ENCODE measurements around the gene ZEB1. TPM values are rescaled to one million over a fixed set of nuclear protein-coding genes. Genes with fewer than 3 reads are reported as not detected.
"Not testable (repeated sequence)": the region's sequence is repeated elsewhere in the genome, so short reads cannot be mapped to it uniquely, and the experiment has no call there.

ZEB1 gene
- total and polyA plus RNA-seq, 9 donors = 11.0 to 48.4 (median 40.2) TPM

DNA sequence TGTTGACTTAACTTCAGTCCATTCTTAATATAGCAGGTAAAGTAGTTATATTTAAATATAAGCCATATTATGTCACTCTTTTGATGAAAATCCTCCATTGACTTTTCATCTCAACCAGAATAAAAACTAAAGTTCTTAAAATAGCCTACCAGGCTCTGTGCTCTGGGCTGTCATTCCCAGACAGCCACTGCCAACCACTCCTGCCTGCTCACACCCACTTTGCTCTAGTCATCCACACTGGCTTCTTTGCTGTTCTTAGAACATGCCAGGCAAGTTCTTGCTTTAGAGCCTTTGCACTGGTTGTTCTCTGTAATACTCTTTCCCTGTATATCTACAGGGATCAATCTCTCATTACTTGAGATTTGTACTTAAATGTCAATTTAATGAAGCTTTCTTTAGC lies 80.6 kb downstream of the ZEB1 start:
- no peak overlapping the region for H3K27ac ChIP-seq
- DNase-seq = no peak
- TF ChIP-seq POLR2A (IDR thresholded peaks at IDR 0.05) (no peak), CTCF (IDR thresholded peaks at IDR 0.05) (no peak), EP300 (IDR thresholded peaks at IDR 0.05) (no peak)
- no peaks in the 10 kb centered on the region for H3K36me3 ChIP-seq
- H3K4me3 ChIP-seq = no peak overlapping the region
- intact Hi-C loops (cut with DNase I) = loop anchor here in 1 of 4 donors (5.0 kb wide), 1 partner anchor 282 kb away; no protein-coding TSS in a partner anchor
- H3K4me1 ChIP-seq (ENCODE audit: insufficient read depth) = peaks cover under 1% of the 10 kb centered on the region
- H3K9me3 ChIP-seq = no peaks in the 10 kb centered on the region
- no peaks in the 10 kb centered on the region for H3K27me3 ChIP-seq

GRCh38 chr10:31401287-31401686 lies 82.3 kb downstream of the ZEB1 start:
- DNase-seq = no peak
- Histone ChIP-seq H3K4me1 (ENCODE audit: insufficient read depth) (peaks cover 1% of the 10 kb centered on the region), H3K36me3 (no peaks in the 10 kb centered on the region), H3K4me3 (no peak overlapping the region), H3K27ac (no peak overlapping the region), H3K27me3 (no peaks in the 10 kb centered on the region), H3K9me3 (no peaks in the 10 kb centered on the region)
- TF ChIP-seq CTCF (IDR thresholded peaks at IDR 0.05) = no peak
- TF ChIP-seq EP300 (IDR thresholded peaks at IDR 0.05) = no peak
- TF ChIP-seq POLR2A (IDR thresholded peaks at IDR 0.05) = no peak
- 89 to 95% (median 91%) methylated on average over 3 of the region's 3 CpGs for WGBS, 3 donors
- intact Hi-C loops (cut with DNase I) = no loop called here

- H3K27me3 ChIP-seq = no peaks in the 10 kb centered on the region
- no peak for TF ChIP-seq POLR2A (IDR thresholded peaks at IDR 0.05)
- no peak for TF ChIP-seq CTCF (IDR thresholded peaks at IDR 0.05)
- no peak for TF ChIP-seq EP300 (IDR thresholded peaks at IDR 0.05)
- intact Hi-C loops (cut with DNase I) = no loop called here
These were observed 85.6 kb downstream of the ZEB1 start for GRCh38 chr10:31404640-31405039.

GRCh38 chr10:31405829-31406228 lies 86.8 kb downstream of the ZEB1 start:
- DNase-seq; H3K4me3 ChIP-seq; H3K9me3 ChIP-seq; H3K27me3 ChIP-seq; intact Hi-C loops (cut with DNase I); H3K4me1 ChIP-seq (ENCODE audit: insufficient read depth); H3K27ac ChIP-seq; H3K36me3 ChIP-seq: not testable (repeated sequence)
- 91 to 99% (median 98%) methylated on average over 3 of the region's 3 CpGs for WGBS, 3 donors

More at GRCh38 chr10:31404640-31405039, 85.6 kb downstream of the ZEB1 start:
- peaks cover 1% of the 10 kb centered on the region for H3K4me1 ChIP-seq (ENCODE audit: insufficient read depth)
- no peak for DNase-seq
- no peak overlapping the region for H3K4me3 ChIP-seq
- no peaks in the 10 kb centered on the region for H3K36me3 ChIP-seq
- H3K27ac ChIP-seq = no peak overlapping the region
- no peaks in the 10 kb centered on the region for H3K9me3 ChIP-seq

- intact Hi-C loops (cut with DNase I); H3K4me1 ChIP-seq (ENCODE audit: insufficient read depth); H3K27me3 ChIP-seq; H3K27ac ChIP-seq; H3K9me3 ChIP-seq; H3K4me3 ChIP-seq; H3K36me3 ChIP-seq; DNase-seq: not testable (repeated sequence)
- WGBS, 3 donors = 94 to 98% (median 96%) methylated on average over 2 of the region's 2 CpGs
These were observed 93.4 kb downstream of the ZEB1 start for GRCh38 chr10:31412397-31412796.

- TF ChIP-seq POLR2A (IDR thresholded peaks at IDR 0.05) = no peak
- TF ChIP-seq EP300 (IDR thresholded peaks at IDR 0.05) = no peak
- no peak for TF ChIP-seq CTCF (IDR thresholded peaks at IDR 0.05)
These were observed 94.3 kb downstream of the ZEB1 start for GRCh38 chr10:31413325-31413724.

More at GRCh38 chr10:31413325-31413724, 94.3 kb downstream of the ZEB1 start:
- Histone ChIP-seq H3K36me3 (no peaks in the 10 kb centered on the region), H3K27me3 (no peaks in the 10 kb centered on the region), H3K9me3 (no peaks in the 10 kb centered on the region), H3K27ac (no peak overlapping the region), H3K4me1 (ENCODE audit: insufficient read depth) (peaks cover 2% of the 10 kb centered on the region), H3K4me3 (no peak overlapping the region)
- WGBS, 3 donors = 61 to 70% (median 67%) methylated on average over 1 of the region's 1 CpG
- DNase-seq = no peak
- intact Hi-C loops (cut with DNase I) = no loop called here

Data from ovary (tissue), 9 donors.